Cerebellar nuclear complex (tissue), 1 donor: ENCODE results near the gene OR2T3.
"Not testable (repeated sequence)": the region's sequence is repeated elsewhere in the genome, so short reads cannot be mapped to it uniquely, and the experiment has no call there.

Experiments used
- DNase-seq, 2 experiments: peaks; one replicate each; lab custom pipeline; 2025; lab: John Stamatoyannopoulos, UW

Gene OR2T3

GRCh38 chr1:248473051-248473450 lies at the start of gene OR2T3:
OR2T3 (plus strand) TSS chr1:248473351; CDS start chr1:248473351, 0 bp downstream.
- DNase-seq, result not testable (repeated sequence)

GRCh38 chr1:248427526-248428191 lies 45.5 kb upstream of the OR2T3 start:
- DNase-seq, result not testable (repeated sequence)

DNA sequence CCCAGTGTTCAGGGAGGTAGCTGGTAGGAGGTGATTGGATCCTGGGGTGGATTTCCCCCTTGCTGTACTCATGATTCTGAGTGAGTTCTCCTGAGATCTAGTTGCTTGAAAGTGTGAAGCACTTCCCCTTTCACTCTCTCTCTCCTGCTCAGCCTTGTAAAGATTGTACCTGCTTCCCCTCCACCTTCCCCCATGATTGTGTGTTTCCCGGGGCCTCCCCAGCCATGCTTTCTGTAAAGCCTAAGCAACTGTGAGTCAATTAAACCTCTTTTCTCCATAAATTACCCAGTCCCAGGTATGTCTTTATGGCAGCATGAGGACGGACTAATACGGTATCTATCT lies 45.0 kb upstream of the OR2T3 start:
- DNase-seq, result not testable (repeated sequence)

- not testable (repeated sequence) for DNase-seq
These were observed 41.5 kb upstream of the OR2T3 start for GRCh38 chr1:248431683-248432082.

DNA sequence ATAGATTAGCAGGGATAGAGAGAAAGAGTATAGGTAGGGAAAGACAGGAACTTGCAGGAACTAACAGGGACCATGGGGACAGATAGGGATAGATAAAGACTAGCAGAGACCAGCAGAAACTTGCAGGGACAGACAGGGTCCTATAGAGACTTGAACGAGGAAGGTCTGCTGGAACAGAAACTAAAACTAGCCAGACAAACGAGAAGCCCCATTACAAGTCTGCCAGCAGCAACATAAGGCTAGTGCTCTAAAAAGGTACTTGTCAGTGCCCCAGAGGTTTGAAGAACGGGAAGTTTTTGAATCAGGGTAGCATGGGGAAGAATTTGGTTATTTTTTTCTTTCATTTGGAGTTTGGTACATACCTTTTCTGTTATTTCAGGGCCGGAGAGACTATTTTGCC lies 41.0 kb upstream of the OR2T3 start:
- not testable (repeated sequence) for DNase-seq

- DNase-seq, result not testable (repeated sequence)
These were observed 39.2 kb upstream of the OR2T3 start for GRCh38 chr1:248433811-248434415.

GRCh38 chr1:248434913-248435312 lies 38.2 kb upstream of the OR2T3 start:
- DNase-seq, result not testable (repeated sequence)

GRCh38 chr1:248436303-248436702 lies 36.8 kb upstream of the OR2T3 start:
- DNase-seq, result not testable (repeated sequence)

DNA sequence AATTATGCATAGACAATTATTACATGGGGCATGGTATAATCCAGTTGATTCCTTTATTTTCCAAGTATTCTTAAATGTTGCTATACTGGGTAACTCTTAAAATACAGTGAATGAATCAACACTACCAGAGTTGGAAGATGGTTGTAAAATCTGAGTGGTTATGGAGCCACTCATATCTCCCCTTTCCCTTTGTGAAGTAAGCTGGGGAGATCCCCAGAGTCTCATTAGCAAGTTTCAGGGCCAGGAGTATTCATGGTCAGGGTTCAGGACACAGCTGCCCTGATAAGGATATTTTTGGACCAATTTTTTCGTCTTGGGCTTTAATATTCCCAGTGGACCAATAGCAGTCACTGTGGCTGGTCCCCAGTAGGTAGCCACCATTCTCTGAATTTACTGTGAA lies 34.5 kb upstream of the OR2T3 start:
- DNase-seq, result not testable (repeated sequence)

GRCh38 chr1:248439283-248439682 lies 33.9 kb upstream of the OR2T3 start:
- DNase-seq, result not testable (repeated sequence)

- not testable (repeated sequence) for DNase-seq
These were observed 30.5 kb upstream of the OR2T3 start for GRCh38 chr1:248442500-248443277.

GRCh38 chr1:248444603-248445002 lies 28.5 kb upstream of the OR2T3 start:
- DNase-seq, result not testable (repeated sequence)

- DNase-seq, result not testable (repeated sequence)
These were observed 27.8 kb upstream of the OR2T3 start, which contains the start of gene OR2T2 for GRCh38 chr1:248445399-248445798. OR2T2 (plus strand) TSS chr1:248445637; CDS start chr1:248452798, 7,161 bp downstream.

DNA sequence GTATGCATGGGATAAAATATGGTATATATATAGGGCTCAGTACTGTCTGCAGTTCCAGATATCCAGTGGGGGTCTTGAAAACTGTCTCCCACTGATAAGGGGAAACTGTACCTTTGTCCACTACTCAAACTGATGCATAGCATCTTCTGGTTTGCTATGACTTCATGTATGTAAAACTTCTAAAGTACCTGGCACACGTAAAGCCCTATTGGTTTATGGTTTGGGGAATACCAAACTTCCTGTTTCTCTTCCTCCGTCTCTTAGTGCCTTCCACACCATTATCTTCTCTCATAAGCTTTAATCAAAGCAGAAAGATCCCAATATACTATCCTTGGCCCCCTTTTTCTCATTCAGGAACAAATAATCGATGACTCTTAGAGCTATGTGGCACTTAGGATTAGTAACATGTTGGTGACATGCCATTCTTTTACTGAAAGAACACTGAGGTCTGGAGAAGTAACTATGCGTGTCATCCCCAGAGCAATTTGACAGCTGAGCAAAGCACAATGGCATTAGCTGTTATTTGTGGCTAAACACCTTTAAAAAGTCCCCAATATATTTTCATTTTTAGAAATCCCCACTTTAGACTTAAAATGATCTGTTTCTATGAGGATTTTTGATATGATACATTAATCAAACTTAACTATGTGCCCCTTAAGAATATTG lies 24.6 kb upstream of the OR2T3 start:
- not testable (repeated sequence) for DNase-seq

- not testable (repeated sequence) for DNase-seq
These were observed 23.2 kb upstream of the OR2T3 start for GRCh38 chr1:248449821-248450465.

DNA sequence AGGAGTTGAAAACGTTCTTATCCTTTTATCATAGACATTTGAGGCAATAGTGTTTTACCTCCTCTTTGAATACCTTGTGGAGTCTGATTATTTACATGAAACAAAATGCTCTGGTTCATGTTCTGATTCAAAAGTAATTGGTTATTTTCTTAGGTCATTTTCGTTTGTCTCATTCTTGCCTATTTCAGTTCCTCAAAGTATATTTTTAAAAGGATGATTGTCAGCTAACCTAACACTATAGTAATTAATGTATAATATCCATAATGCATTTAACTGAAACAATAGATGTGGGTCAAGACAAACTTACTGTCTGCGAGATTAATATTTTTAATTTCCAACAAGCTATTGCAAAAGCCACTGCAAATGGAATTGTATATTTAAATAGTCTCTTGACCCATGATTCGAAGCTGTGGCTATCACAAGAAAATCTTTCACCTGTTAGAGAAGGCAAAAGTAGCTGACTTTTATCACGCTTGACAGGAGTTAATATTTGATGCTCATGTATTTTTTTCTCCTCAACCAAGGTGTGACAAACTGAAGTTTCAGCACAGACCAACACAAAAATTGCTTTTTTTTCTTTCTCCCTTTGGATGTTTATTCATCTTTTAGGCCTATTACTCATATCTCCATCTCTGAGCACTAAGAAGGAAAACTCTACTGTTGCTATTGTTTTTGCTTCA lies 22.5 kb upstream of the OR2T3 start:
- DNase-seq, result not testable (repeated sequence)

- DNase-seq, result not testable (repeated sequence)
These were observed 19.5 kb upstream of the OR2T3 start for GRCh38 chr1:248453619-248454018.

DNA sequence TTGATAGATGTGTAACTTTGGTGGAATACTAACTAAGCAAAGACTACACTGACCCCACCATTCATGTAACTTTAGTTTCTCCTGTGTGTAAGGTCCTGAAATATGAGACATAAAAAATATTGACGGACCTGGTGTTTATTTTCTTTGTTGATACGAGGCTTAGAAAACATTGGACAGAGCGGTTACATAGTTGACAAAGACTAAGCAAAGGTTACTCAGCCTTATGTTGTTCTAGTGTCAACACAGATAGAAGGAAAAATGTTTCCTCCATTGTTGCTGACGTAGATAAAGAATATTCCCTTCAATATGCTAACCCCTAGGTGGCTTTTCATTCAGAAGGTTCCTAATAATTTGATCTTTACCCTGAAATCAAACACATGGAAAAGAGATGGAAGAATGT lies 18.1 kb upstream of the OR2T3 start:
- not testable (repeated sequence) for DNase-seq

GRCh38 chr1:248456635-248457034 lies 16.5 kb upstream of the OR2T3 start:
- not testable (repeated sequence) for DNase-seq

- not testable (repeated sequence) for DNase-seq
These were observed 14.0 kb upstream of the OR2T3 start for GRCh38 chr1:248459117-248459516.

DNA sequence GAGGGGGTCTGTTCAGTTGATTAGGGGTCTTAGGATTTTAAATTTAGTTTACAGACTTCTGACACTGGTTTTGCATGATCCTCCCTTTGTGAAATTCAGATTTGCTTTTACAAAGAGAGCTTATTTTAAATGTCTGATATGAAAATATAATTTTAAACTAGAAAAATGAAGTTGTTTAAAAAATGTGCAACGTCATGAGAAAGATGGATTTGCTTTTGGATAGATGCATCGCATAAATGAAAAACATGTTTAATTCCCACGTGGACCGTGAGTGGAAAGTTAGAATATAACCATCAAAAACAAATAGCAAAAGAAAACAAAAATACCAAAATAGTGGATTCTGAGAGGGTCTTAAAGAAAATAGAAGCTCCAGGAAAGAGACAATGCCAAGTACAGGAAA lies 2.0 kb upstream of the OR2T3 start:
- no peak for DNase-seq
